Adrenal gland (tissue), 5 donors: ENCODE measurements around the gene CREB5.

Experiments
- CTCF ChIP-seq, 6 experiments: fragments of 450-650 bp in 4 of 6; fragments of 200-600 bp in 2 of 6; sonication (generic) in 1 of 6; IDR thresholded peaks; 1 replicate in 5 of 6; 2 replicates in 1 of 6; pipeline versions ENCODE4 v1.5.1 to v1.8.0; 2016 to 2021; ENCODE audit warnings: antibody characterized with exemption in 6 of 6, mild to moderate bottlenecking in 2 of 6, moderate library complexity in 1 of 6
- POLR2A ChIP-seq, 2 donors: fragments of 450-650 bp; IDR thresholded peaks; one replicate each; pipeline ENCODE4 v1.6.1; 2017; ENCODE audit warnings: antibody characterized with exemption in 2 of 2, mild to moderate bottlenecking in 2 of 2, moderate library complexity in 1 of 2
- donor health status: DM: no; HTN: no; CAD: no.

- no peak for TF ChIP-seq CTCF (IDR thresholded peaks at IDR 0.05)
- TF ChIP-seq POLR2A (IDR thresholded peaks at IDR 0.05): no peak
Observed at GRCh38 chr7:28548416-28548815, 136.1 kb downstream of the CREB5 start.
